HCT116 (cell line): ENCODE results near the gene PIP4K2A.

Experiments used
- EGR1 ChIP-seq: IDR thresholded peaks from 2 replicates; pipeline ENCODE4 v1.6.1; 2012; ENCODE audit warnings: low read depth
- ELF1 ChIP-seq: IDR thresholded peaks from 2 replicates; pipeline ENCODE4 v1.6.1; 2012; ENCODE audit warnings: low read depth, borderline replicate concordance
- EZH2 ChIP-seq: fragments of 200-600 bp; sonication (generic); IDR thresholded peaks from 2 replicates; pipeline ENCODE4 v1.6.1; 2017; ENCODE audit warnings: antibody characterized with exemption, mixed run types
- EZH2phosphoT487 ChIP-seq: fragments of 200-600 bp; IDR thresholded peaks from 2 replicates; pipeline ENCODE4 v1.6.1; 2018; ENCODE audit warnings: antibody characterized with exemption, borderline replicate concordance
- POLR2A ChIP-seq: IDR thresholded peaks from 2 replicates; pipeline ENCODE4 v1.7.0; 2011; ENCODE audit warnings: borderline replicate concordance; ENCODE audit not compliant: insufficient read depth, insufficient read length; ENCODE audit errors: extremely low read depth
- POLR2AphosphoS5 ChIP-seq: IDR thresholded peaks from 2 replicates; pipeline ENCODE4 v1.6.1; 2011; ENCODE audit warnings: mild to moderate bottlenecking, low read depth, low read length, moderate library complexity
- REST ChIP-seq: IDR thresholded peaks from 2 replicates; pipeline ENCODE4 v1.6.1; 2012; ENCODE audit warnings: low read depth
- SIN3A ChIP-seq: IDR thresholded peaks from 2 replicates; pipeline ENCODE4 v1.6.1; 2012; ENCODE audit warnings: low read depth
- YY1 ChIP-seq: IDR thresholded peaks from 2 replicates; pipeline ENCODE4 v1.6.1; 2011; ENCODE audit warnings: low read length, low read depth, moderate library complexity, mild to moderate bottlenecking; ENCODE audit not compliant: insufficient replicate concordance; ENCODE audit errors: extremely low read depth
- ZFX ChIP-seq: fragments of 450-650 bp; IDR thresholded peaks from 2 replicates; pipeline ENCODE4 v1.6.1; 2017
- ZNF274 ChIP-seq: fragments of 200-500 bp; sonication (Bioruptor generic); IDR thresholded peaks from 2 replicates; pipeline ENCODE4 v1.6.1; 2014; ENCODE audit warnings: mild to moderate bottlenecking, low read depth, low read length, inconsistent platforms
- TF ChIP-seq, protein P1 (sequence below), 3 experiments: fragments of 200-600 bp in 1 of 3; sonication (generic) in 1 of 3; IDR thresholded peaks in 2 of 3; conservative IDR thresholded peaks in 1 of 3; 2 replicates each; pipeline ENCODE4 v1.5.1; 2012 to 2017; ENCODE audit warnings: low read depth in 2 of 3, low read length in 2 of 3, antibody characterized with exemption in 1 of 3, borderline replicate concordance in 1 of 3, control low read depth in 1 of 3, mild to moderate bottlenecking in 1 of 3, mixed read lengths in 1 of 3, mixed run types in 1 of 3, moderate library complexity in 1 of 3; ENCODE audit not compliant: insufficient read depth in 1 of 3
- TF ChIP-seq, protein P2 (sequence below): IDR thresholded peaks from 2 replicates; pipeline ENCODE4 v1.6.1; 2012
- TF ChIP-seq, protein P3 (sequence below): IDR thresholded peaks from 2 replicates; pipeline ENCODE4 v1.6.1; 2012

DNA sequence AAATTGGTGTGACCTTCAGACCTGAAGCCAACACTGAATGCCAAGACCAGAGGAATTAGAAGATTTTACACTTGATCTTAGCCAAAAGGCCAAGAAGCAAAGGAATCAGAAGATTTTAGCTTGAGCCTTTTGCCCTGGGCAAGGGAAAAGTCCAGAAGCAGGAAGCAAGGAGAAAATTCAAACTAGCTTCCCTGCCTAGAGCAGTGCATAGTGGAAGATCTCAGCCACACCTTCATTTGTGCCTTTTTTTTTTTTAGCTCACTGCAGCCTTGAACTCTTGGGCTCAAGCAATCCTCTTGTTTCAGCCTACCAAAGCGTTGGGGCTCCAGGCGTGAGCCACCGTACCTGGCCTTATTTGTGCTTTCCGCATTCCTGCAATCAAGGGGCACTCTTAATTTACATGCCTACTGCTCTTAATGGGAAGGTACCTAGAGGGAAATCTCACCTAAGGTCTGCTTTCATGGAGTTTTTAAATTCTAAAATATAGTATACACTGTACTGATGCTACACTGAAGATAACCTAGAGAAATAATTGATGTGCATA lies 8.3 kb upstream of the PIP4K2A start:
- TF ChIP-seq POLR2A (no peak), ELF1 (no peak), SIN3A (no peak), ZNF274 (no peak), EZH2 (no peak), EZH2phosphoT487 (no peak), ZFX (no peak), EGR1 (no peak), POLR2AphosphoS5 (no peak), REST (no peak), YY1 (no peak)
- TF ChIP-seq, protein P1, sequence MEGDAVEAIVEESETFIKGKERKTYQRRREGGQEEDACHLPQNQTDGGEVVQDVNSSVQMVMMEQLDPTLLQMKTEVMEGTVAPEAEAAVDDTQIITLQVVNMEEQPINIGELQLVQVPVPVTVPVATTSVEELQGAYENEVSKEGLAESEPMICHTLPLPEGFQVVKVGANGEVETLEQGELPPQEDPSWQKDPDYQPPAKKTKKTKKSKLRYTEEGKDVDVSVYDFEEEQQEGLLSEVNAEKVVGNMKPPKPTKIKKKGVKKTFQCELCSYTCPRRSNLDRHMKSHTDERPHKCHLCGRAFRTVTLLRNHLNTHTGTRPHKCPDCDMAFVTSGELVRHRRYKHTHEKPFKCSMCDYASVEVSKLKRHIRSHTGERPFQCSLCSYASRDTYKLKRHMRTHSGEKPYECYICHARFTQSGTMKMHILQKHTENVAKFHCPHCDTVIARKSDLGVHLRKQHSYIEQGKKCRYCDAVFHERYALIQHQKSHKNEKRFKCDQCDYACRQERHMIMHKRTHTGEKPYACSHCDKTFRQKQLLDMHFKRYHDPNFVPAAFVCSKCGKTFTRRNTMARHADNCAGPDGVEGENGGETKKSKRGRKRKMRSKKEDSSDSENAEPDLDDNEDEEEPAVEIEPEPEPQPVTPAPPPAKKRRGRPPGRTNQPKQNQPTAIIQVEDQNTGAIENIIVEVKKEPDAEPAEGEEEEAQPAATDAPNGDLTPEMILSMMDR (IDR thresholded peaks at IDR 0.05 in 2 of 3, conservative IDR thresholded peaks at IDR 0.05 in 1 of 3; ENCODE audit: borderline replicate concordance in 1 of 3, insufficient read depth in 1 of 3, low read depth in 2 of 3, low read length in 2 of 3): no peak
- TF ChIP-seq, protein P2, sequence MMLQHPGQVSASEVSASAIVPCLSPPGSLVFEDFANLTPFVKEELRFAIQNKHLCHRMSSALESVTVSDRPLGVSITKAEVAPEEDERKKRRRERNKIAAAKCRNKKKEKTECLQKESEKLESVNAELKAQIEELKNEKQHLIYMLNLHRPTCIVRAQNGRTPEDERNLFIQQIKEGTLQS: no peak
- TF ChIP-seq, protein P3, sequence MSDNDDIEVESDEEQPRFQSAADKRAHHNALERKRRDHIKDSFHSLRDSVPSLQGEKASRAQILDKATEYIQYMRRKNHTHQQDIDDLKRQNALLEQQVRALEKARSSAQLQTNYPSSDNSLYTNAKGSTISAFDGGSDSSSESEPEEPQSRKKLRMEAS: no peak
